Mesenteric fat pad (tissue), 1 donor: ENCODE measurements around the gene HPCAL1. TPM values are rescaled to one million over a fixed set of nuclear protein-coding genes. Genes with fewer than 3 reads are reported as not detected.
"Not testable (repeated sequence)": the region's sequence is repeated elsewhere in the genome, so short reads cannot be mapped to it uniquely, and the experiment has no call there.

ENCODE experiments used
- DNase-seq: peaks from one replicate; pipeline ENCODE4 v3.0.0-alpha.2; 2020; ENCODE audit warnings: low spot score
- total RNA-seq: library from RNA; stranded (reverse); fragmentation: NEBNext Ultra II Directional; extraction: Animal tissue kit (Norgen Biotek cat#: 25700); gene quantifications from one replicate; pipeline ENCODE4 v1.2.1, GENCODE V29; 2021
- donor health status: DM: yes; HTN: yes; CAD: no.

Gene HPCAL1
- total RNA-seq, 1 donor from 2014 or later: 45.3 TPM

- no peak for DNase-seq
These were observed 132.4 kb downstream of the HPCAL1 start for GRCh38 chr2:10434886-10435819.

GRCh38 chr2:10435820-10436204, 133.1 kb downstream of the HPCAL1 start:
- DNase-seq: no peak

- DNase-seq: no peak
These were observed 133.9 kb downstream of the HPCAL1 start for GRCh38 chr2:10436583-10437110.

GRCh38 chr2:10437806-10438205, 135.1 kb downstream of the HPCAL1 start:
- no peak for DNase-seq

- DNase-seq: no peak
These were observed 136.0 kb downstream of the HPCAL1 start for GRCh38 chr2:10438688-10439087.

GRCh38 chr2:10439185-10439879, 136.6 kb downstream of the HPCAL1 start:
- DNase-seq: no peak

GRCh38 chr2:10439971-10440370, 137.3 kb downstream of the HPCAL1 start:
- DNase-seq: no peak

GRCh38 chr2:10440736-10441135, 138.0 kb downstream of the HPCAL1 start:
- DNase-seq: no peak

GRCh38 chr2:10441948-10442347, 139.2 kb downstream of the HPCAL1 start:
- no peak for DNase-seq

GRCh38 chr2:10442469-10443126, 139.9 kb downstream of the HPCAL1 start:
- not testable (repeated sequence) for DNase-seq

- no peak for DNase-seq
These were observed 141.8 kb downstream of the HPCAL1 start for GRCh38 chr2:10444463-10444862.

GRCh38 chr2:10446631-10447030, 143.9 kb downstream of the HPCAL1 start:
- no peak for DNase-seq

GRCh38 chr2:10447300-10447894, 144.7 kb downstream of the HPCAL1 start:
- no peak for DNase-seq

- DNase-seq: peak; percentile 99
These were observed 145.3 kb downstream of the HPCAL1 start, which contains the start of gene ODC1 for GRCh38 chr2:10447895-10448575. Gene ODC1 (minus strand): TSS chr2:10448327. CDS start chr2:10445032, 3,295 bp downstream.

- peak; percentile 97 for DNase-seq
These were observed 146.1 kb downstream of the HPCAL1 start for GRCh38 chr2:10448576-10449485.

GRCh38 chr2:10449486-10449831, 146.8 kb downstream of the HPCAL1 start:
- DNase-seq: no peak

- no peak for DNase-seq
These were observed 147.4 kb downstream of the HPCAL1 start for GRCh38 chr2:10449838-10450691.

- no peak for DNase-seq
These were observed 149.1 kb downstream of the HPCAL1 start for GRCh38 chr2:10451819-10452218.

GRCh38 chr2:10452312-10452711, 149.6 kb downstream of the HPCAL1 start:
- no peak for DNase-seq
